WERI-Rb-1 (cell line): Measurements from ENCODE around the gene TNRC6C.

ENCODE experiments used
- DNase-seq: peaks from one replicate; pipeline ENCODE4 v3.0.0-alpha.2; 2020
- H3K27ac ChIP-seq: fragments of 250-450 bp; sonication (Bioruptor Pico); 2 replicates; pipeline ENCODE4 v1.5.1; 2020; ENCODE audit warnings: mild to moderate bottlenecking, moderate library complexity
- H3K27me3 ChIP-seq: fragments of 250-450 bp; sonication (Bioruptor Pico); 2 replicates; pipeline ENCODE4 v1.5.1; 2021; ENCODE audit warnings: mild to moderate bottlenecking, low read depth, moderate library complexity; ENCODE audit not compliant: insufficient read depth, severe bottlenecking
- H3K36me3 ChIP-seq: fragments of 250-450 bp; sonication (Bioruptor Pico); 2 replicates; pipeline ENCODE4 v1.5.1; 2020; ENCODE audit warnings: mild to moderate bottlenecking, moderate library complexity
- H3K4me3 ChIP-seq: 2 replicates; pipeline ENCODE4 v1.5.1; 2011; ENCODE audit warnings: low read depth, mild to moderate bottlenecking, control low read depth, low read length
- H3K9me3 ChIP-seq: fragments of 250-450 bp; sonication (Bioruptor Pico); 2 replicates; pipeline ENCODE4 v1.5.1; 2021; ENCODE audit warnings: mild to moderate bottlenecking, moderate library complexity; ENCODE audit not compliant: severe bottlenecking
- TF ChIP-seq, protein P1 (sequence below): IDR thresholded peaks from 2 replicates; pipeline ENCODE4 v1.5.1; 2011; ENCODE audit warnings: low read depth, mild to moderate bottlenecking, control low read depth, inconsistent platforms, low read length

The TNRC6C gene

GRCh38 chr17:78005452-78006171, 47.1 kb downstream of the TNRC6C start:
- no peak for DNase-seq
- Histone ChIP-seq H3K36me3 (peaks cover 40% of the 10 kb centered on the region), H3K27ac (no peak overlapping the region), H3K27me3 (no peaks in the 10 kb centered on the region), H3K4me3 (no peak overlapping the region), H3K9me3 (no peaks in the 10 kb centered on the region)
- TF ChIP-seq, protein P1, sequence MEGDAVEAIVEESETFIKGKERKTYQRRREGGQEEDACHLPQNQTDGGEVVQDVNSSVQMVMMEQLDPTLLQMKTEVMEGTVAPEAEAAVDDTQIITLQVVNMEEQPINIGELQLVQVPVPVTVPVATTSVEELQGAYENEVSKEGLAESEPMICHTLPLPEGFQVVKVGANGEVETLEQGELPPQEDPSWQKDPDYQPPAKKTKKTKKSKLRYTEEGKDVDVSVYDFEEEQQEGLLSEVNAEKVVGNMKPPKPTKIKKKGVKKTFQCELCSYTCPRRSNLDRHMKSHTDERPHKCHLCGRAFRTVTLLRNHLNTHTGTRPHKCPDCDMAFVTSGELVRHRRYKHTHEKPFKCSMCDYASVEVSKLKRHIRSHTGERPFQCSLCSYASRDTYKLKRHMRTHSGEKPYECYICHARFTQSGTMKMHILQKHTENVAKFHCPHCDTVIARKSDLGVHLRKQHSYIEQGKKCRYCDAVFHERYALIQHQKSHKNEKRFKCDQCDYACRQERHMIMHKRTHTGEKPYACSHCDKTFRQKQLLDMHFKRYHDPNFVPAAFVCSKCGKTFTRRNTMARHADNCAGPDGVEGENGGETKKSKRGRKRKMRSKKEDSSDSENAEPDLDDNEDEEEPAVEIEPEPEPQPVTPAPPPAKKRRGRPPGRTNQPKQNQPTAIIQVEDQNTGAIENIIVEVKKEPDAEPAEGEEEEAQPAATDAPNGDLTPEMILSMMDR = no peak

- peaks cover 43% of the 10 kb centered on the region for H3K36me3 ChIP-seq
- H3K27me3 ChIP-seq = no peaks in the 10 kb centered on the region
- DNase-seq = no peak
- no peaks in the 10 kb centered on the region for H3K9me3 ChIP-seq
- H3K27ac ChIP-seq = no peak overlapping the region
- TF ChIP-seq, protein P1 = no peak
- no peak overlapping the region for H3K4me3 ChIP-seq
Observed at GRCh38 chr17:78006338-78006737, 47.8 kb downstream of the TNRC6C start.

DNA sequence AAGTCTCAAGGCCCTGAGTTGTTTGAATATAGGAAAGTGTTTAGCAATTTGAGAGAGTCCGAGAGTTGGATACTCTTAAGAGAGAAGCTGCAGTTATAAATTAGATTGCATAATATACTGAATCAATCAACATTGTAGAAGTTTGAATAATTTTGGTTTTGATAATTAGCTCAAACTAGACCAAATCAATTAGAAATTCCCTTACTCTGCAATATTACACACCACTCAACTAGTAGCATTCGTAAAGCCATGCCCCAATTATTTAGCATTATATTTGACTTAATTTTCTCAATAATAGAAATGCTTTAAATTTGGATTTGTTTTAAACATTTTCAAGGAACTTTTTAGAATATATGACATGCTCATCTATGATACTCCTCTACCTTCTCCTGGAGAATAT, 49.1 kb downstream of the TNRC6C start:
- Histone ChIP-seq H3K4me3 (no peak overlapping the region), H3K9me3 (no peaks in the 10 kb centered on the region), H3K27ac (no peak overlapping the region), H3K36me3 (peaks cover 53% of the 10 kb centered on the region), H3K27me3 (no peaks in the 10 kb centered on the region)
- TF ChIP-seq, protein P1 = no peak
- DNase-seq = no peak

- no peaks in the 10 kb centered on the region for H3K9me3 ChIP-seq
- TF ChIP-seq, protein P1 = no peak
- H3K4me3 ChIP-seq = no peak overlapping the region
- no peaks in the 10 kb centered on the region for H3K27me3 ChIP-seq
- H3K36me3 ChIP-seq = peaks cover 54% of the 10 kb centered on the region
- no peak for DNase-seq
- no peak overlapping the region for H3K27ac ChIP-seq
Observed at GRCh38 chr17:78010759-78011158, 52.3 kb downstream of the TNRC6C start.

- no peak overlapping the region for H3K4me3 ChIP-seq
- TF ChIP-seq, protein P1 = no peak
Observed at GRCh38 chr17:78012428-78012827, 53.9 kb downstream of the TNRC6C start.

More at GRCh38 chr17:78012428-78012827, 53.9 kb downstream of the TNRC6C start:
- Histone ChIP-seq H3K9me3 (no peaks in the 10 kb centered on the region), H3K27me3 (no peaks in the 10 kb centered on the region), H3K27ac (no peak overlapping the region), H3K36me3 (peaks cover 48% of the 10 kb centered on the region)
- no peak for DNase-seq
